Stimulated activated CD4-positive, alpha-beta T cell treated with anti-CD3 and anti-CD28 coated beads, TNF-alpha, amount 100 ng/mL, for 1 hour (primary cell): ENCODE measurements around the gene PRKAB1.
"Not testable (repeated sequence)": the region's sequence is repeated elsewhere in the genome, so short reads cannot be mapped to it uniquely, and the experiment has no call there.

Experiments
- DNase-seq, 3 donors: peaks; one replicate each; pipeline ENCODE4 v3.0.0-alpha.2; 2020; ENCODE audit warnings: low read depth in 3 of 3, low spot score in 1 of 3

Gene PRKAB1

GRCh38 chr12:119667577-119668323 lies at the start of gene PRKAB1:
Gene PRKAB1 (plus strand): TSS chr12:119668133. CDS start chr12:119668245, 112 bp downstream.
- DNase-seq: peak; percentile 86 to 90 (median 90)

- DNase-seq: not testable (repeated sequence)
These were observed 49.5 kb upstream of the PRKAB1 start for GRCh38 chr12:119618328-119618896.

GRCh38 chr12:119620490-119620889 lies 47.4 kb upstream of the PRKAB1 start:
- DNase-seq: no peak

GRCh38 chr12:119621878-119622277 lies 46.1 kb upstream of the PRKAB1 start:
- no peak for DNase-seq

- no peak for DNase-seq
These were observed 43.0 kb upstream of the PRKAB1 start for GRCh38 chr12:119624966-119625365.

GRCh38 chr12:119627019-119627643 lies 40.8 kb upstream of the PRKAB1 start:
- no peak for DNase-seq

- no peak for DNase-seq
These were observed 40.2 kb upstream of the PRKAB1 start for GRCh38 chr12:119627686-119628085.

GRCh38 chr12:119630223-119630780 lies 37.6 kb upstream of the PRKAB1 start:
- DNase-seq: no peak

GRCh38 chr12:119630962-119631550 lies 36.9 kb upstream of the PRKAB1 start:
- no peak for DNase-seq

- no peak for DNase-seq
These were observed 35.8 kb upstream of the PRKAB1 start for GRCh38 chr12:119631930-119632678.

- DNase-seq: no peak
These were observed 33.2 kb upstream of the PRKAB1 start for GRCh38 chr12:119634743-119635142.

- no peak for DNase-seq
These were observed 24.9 kb upstream of the PRKAB1 start for GRCh38 chr12:119642986-119643385.

- DNase-seq: no peak
These were observed 23.0 kb upstream of the PRKAB1 start for GRCh38 chr12:119644930-119645329.

- DNase-seq: no peak
These were observed 22.3 kb upstream of the PRKAB1 start for GRCh38 chr12:119645535-119646059.

GRCh38 chr12:119649202-119649808 lies 18.6 kb upstream of the PRKAB1 start:
- no peak for DNase-seq

GRCh38 chr12:119652665-119653064 lies 15.3 kb upstream of the PRKAB1 start:
- no peak for DNase-seq

- not testable (repeated sequence) for DNase-seq
These were observed 10.9 kb upstream of the PRKAB1 start for GRCh38 chr12:119657001-119657400.

- DNase-seq: not testable (repeated sequence)
These were observed 9.8 kb upstream of the PRKAB1 start for GRCh38 chr12:119658166-119658565.

GRCh38 chr12:119659289-119659897 lies 8.5 kb upstream of the PRKAB1 start:
- DNase-seq: peak in 1 of 3 donors; percentile 14

GRCh38 chr12:119660076-119660475 lies 7.9 kb upstream of the PRKAB1 start:
- no peak for DNase-seq
